LNCaP clone FGC (cell line): ENCODE results near the gene F12.

Source experiments
- DNase-seq: peaks from one replicate; pipeline ENCODE4 v3.0.0-alpha.2; 2011; ENCODE audit warnings: low read depth
- H3K4me3 ChIP-seq: 2 replicates; pipeline ENCODE4 v1.5.1; 2011; ENCODE audit warnings: mild to moderate bottlenecking, low read depth, low read length, control low read depth
- TF ChIP-seq, protein P1 (sequence below): IDR thresholded peaks from 2 replicates; pipeline ENCODE4 v1.5.1; 2012; ENCODE audit warnings: mild to moderate bottlenecking; ENCODE audit not compliant: control insufficient read depth, insufficient read depth; ENCODE audit errors: extremely low read depth

The F12 gene

DNA sequence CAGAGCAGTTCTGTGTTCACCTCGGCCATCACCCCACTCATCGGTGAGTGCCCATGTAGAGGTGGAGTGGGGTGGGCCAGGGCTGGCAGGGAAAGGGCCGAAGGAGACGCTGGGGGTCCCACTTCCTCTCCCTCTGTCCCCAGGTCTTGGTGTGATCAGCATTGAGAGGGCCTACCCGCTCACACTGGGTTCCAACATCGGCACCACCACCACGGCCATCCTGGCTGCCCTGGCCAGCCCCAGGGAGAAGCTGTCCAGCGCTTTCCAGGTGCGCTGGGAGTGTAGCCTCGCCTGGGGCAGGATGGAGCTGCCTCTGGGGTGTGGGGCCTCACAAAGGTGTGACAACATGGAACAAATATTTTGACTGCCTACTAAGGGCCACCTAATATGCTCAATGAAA, 12.6 kb downstream of the F12 start:
- H3K4me3 ChIP-seq = no peak overlapping the region
- DNase-seq = no peak

DNA sequence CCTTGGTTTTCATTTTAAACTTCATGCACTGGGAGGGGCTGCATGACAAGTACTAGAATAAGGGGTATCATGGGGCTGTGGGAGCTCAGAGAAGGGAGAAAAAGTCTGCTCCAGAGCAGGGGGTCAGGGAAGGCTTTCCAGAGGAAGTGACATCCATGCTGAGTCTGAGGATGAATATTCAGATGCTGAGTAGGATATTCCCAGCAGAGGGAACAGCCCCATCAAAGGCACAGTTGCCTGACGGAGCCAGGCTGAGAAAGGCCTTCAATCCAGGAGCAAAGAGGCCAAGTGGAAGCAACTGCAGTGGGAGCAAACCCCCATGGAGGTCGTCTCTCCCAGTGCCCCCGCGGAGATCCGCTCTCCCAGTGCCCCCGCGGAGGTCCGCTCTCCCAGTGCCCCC, 13.3 kb downstream of the F12 start:
- DNase-seq = no peak
- H3K4me3 ChIP-seq = no peak overlapping the region
- TF ChIP-seq, protein P1, sequence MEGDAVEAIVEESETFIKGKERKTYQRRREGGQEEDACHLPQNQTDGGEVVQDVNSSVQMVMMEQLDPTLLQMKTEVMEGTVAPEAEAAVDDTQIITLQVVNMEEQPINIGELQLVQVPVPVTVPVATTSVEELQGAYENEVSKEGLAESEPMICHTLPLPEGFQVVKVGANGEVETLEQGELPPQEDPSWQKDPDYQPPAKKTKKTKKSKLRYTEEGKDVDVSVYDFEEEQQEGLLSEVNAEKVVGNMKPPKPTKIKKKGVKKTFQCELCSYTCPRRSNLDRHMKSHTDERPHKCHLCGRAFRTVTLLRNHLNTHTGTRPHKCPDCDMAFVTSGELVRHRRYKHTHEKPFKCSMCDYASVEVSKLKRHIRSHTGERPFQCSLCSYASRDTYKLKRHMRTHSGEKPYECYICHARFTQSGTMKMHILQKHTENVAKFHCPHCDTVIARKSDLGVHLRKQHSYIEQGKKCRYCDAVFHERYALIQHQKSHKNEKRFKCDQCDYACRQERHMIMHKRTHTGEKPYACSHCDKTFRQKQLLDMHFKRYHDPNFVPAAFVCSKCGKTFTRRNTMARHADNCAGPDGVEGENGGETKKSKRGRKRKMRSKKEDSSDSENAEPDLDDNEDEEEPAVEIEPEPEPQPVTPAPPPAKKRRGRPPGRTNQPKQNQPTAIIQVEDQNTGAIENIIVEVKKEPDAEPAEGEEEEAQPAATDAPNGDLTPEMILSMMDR = no peak

More for the DNA sequence above, 12.6 kb downstream of the F12 start:
- TF ChIP-seq, protein P1 = no peak

DNA sequence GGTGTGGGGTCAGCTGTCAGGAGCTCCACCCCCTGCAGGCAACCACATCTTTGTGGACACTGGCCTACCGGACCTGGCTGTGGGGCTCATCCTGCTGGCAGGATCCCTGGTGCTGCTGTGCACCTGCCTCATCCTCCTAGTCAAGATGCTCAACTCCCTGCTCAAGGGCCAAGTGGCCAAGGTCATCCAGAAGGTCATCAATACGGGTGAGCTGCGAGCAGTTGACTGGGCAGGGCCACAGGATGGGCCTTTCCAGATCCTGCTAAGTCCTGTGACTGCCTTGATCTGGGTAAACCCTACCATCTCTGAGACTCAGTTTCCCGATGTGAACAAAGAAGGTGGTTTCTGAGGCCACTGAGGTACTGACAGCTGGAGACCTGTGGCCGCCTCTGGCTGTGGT, 15.4 kb downstream of the F12 start:
- TF ChIP-seq, protein P1 = no peak
- no peak for DNase-seq

DNA sequence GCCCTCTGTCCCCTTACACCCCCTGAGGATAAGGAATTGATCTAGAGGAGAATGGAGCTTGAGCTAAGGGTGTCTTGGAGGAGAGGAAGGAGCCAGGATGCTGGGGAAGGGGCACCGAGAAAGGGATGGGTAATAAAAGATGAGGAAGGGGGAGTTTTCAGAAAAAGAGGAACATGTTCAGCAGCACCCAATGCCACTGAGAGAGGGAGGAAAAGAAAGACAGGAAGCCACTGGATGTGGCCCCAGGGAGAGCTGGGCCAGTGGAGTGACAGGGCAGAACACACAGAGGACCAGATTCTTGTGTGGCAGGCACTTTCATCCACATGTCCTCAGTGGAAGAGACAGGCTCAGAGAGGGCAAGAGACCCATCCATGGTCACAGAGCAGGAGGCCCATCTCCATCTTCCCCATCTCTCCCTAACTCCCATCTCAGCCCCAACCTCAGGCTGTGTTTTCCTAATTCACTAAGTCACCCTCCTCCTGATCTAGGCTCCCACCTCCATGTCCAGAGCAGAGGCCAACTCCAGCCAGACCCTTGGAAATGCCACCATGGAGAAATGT, 16.1 kb downstream of the F12 start:
- H3K4me3 ChIP-seq = no peak overlapping the region
- TF ChIP-seq, protein P1 = no peak
- no peak for DNase-seq

More for the DNA sequence above, 15.4 kb downstream of the F12 start:
- no peak overlapping the region for H3K4me3 ChIP-seq

DNA sequence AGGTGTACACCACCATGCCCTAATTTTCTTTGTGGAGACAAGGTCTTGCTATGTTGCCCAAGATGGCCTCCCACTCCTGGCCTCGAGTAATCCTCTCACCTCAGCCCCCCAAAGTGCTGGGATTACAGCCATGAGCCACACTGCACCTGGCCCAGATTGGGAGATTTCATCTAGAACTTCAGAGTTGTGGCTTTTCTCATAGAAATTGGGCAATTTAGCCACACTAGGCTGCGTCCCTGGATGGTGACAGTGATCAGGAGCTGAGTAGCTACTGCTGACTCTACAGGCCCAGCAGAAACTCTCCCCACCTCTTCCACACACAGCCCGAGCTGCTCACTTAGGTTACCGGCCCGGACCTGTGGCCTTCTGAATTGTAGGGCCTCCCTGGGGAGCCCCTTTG, 16.6 kb downstream of the F12 start:
- no peak overlapping the region for H3K4me3 ChIP-seq
- DNase-seq = no peak
- TF ChIP-seq, protein P1 = no peak

DNA sequence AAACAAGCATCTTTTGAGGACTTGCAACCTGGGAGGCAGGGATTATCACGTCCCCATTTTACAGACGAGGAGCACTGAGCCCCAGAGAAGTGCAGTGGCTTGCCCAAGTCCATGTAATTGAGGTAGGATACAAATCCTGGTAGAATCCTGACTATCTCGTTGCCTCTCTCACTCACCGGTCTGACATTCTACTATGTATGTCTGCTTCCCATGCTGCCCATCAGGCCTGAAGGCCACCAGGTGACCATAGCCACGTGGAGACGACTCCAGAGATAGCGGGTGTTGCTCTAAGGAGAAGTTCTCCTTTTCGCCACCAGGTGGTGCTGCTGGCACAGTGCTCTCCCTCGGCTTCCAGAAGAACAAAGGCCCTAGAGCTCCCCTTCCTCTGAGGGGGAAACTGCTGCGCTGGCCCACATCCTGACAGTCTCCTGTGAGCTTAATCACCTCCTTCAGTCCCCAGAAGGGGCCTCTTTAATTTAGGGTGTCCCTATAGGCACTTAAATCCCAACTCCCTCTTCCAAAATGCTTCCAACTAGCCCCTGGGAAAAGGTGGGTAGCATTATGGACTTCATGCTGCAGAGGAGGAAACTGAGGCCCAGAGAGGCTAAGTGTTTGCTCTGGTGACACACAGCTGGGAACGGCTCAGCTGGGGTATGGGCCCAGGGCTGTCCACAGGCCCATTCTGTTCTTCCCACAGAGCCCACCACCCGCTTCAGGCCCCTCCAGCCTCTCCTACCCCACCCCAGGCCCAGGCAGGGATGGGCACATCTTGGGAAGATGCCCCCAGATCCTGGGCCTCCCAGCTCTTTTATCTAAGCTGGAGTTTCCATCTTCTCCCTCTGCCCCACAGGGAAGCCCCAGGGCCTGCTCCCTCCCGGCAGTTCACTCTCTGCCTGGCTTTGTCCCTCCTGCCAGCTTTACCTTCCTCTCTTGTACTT, 18.7 kb downstream of the F12 start:
- TF ChIP-seq, protein P1 = peak; percentile 94
- no peak overlapping the region for H3K4me3 ChIP-seq
- peak; percentile 75 for DNase-seq
